Neural progenitor cell (in vitro differentiated cells): ENCODE results near the gene MAT2A. TPM values are rescaled to one million over a fixed set of nuclear protein-coding genes. Genes with fewer than 3 reads are reported as not detected.

Experiments
- DNase-seq: peaks from one replicate; pipeline ENCODE4 v3.0.0-alpha.2; 2016; ENCODE audit warnings: low spot score
- H2AFZ ChIP-seq: fragments of 200-600 bp; sonication (generic); replicated peaks from 2 replicates; pipeline ENCODE4 v1.6.1; 2016; ENCODE audit warnings: antibody characterized with exemption
- H3F3A ChIP-seq: fragments of 200-600 bp; sonication (generic); 2 replicates; pipeline ENCODE4 v1.6.1; 2016; ENCODE audit warnings: antibody characterized with exemption, low read depth
- H3K27ac ChIP-seq: fragments of 200-600 bp; sonication (generic); 2 replicates; pipeline ENCODE4 v1.5.1; 2016; ENCODE audit warnings: mild to moderate bottlenecking
- H3K27me3 ChIP-seq: fragments of 200-600 bp; sonication (generic); 2 replicates; pipeline ENCODE4 v1.6.1; 2016; ENCODE audit warnings: mild to moderate bottlenecking, moderate library complexity
- H3K36me3 ChIP-seq: fragments of 200-600 bp; sonication (generic); 2 replicates; pipeline ENCODE4 v1.5.1; 2016
- H3K4me1 ChIP-seq: fragments of 200-600 bp; sonication (generic); 2 replicates; pipeline ENCODE4 v1.6.1; 2016; ENCODE audit warnings: mixed run types
- H3K4me2 ChIP-seq: fragments of 200-600 bp; sonication (generic); 2 replicates; pipeline ENCODE4 v1.6.1; 2016
- H3K4me3 ChIP-seq: fragments of 200-600 bp; sonication (generic); 2 replicates; pipeline ENCODE4 v1.5.1; 2016
- H3K79me2 ChIP-seq: fragments of 200-600 bp; sonication (generic); 2 replicates; pipeline ENCODE4 v1.6.1; 2016; ENCODE audit warnings: low read depth
- H3K9ac ChIP-seq: fragments of 200-600 bp; sonication (generic); 2 replicates; pipeline ENCODE4 v1.6.1; 2016
- H3K9me3 ChIP-seq: fragments of 200-600 bp; sonication (generic); 2 replicates; pipeline ENCODE4 v1.5.1; 2016; ENCODE audit warnings: low read depth
- H4K20me1 ChIP-seq: fragments of 200-600 bp; sonication (generic); 2 replicates; pipeline ENCODE4 v1.6.1; 2016; ENCODE audit warnings: low read depth
- H3K27ac Mint-ChIP-seq: 3 replicates; pipeline ENCODE4 v1.8.0; 2021; ENCODE audit warnings: mixed read lengths
- H3K27me3 Mint-ChIP-seq: 2 replicates; pipeline ENCODE4 v1.8.0; 2022; ENCODE audit warnings: low read depth, mild to moderate bottlenecking, inconsistent platforms, moderate library complexity, mixed read lengths; ENCODE audit not compliant: insufficient read depth
- H3K36me3 Mint-ChIP-seq: 3 replicates; pipeline ENCODE4 v1.8.0; 2021; ENCODE audit warnings: mixed read lengths
- H3K4me1 Mint-ChIP-seq: 3 replicates; pipeline ENCODE4 v1.8.0; 2021; ENCODE audit warnings: mixed read lengths
- H3K4me3 Mint-ChIP-seq: 3 replicates; pipeline ENCODE4 v1.8.0; 2021; ENCODE audit warnings: mild to moderate bottlenecking, moderate library complexity, mixed read lengths
- H3K9me3 Mint-ChIP-seq: 3 replicates; pipeline ENCODE4 v1.8.0; 2020; ENCODE audit warnings: mixed read lengths
- EZH2 ChIP-seq: fragments of 200-600 bp; sonication (generic); IDR thresholded peaks from 2 replicates; pipeline ENCODE4 v1.6.1; 2017; ENCODE audit warnings: antibody characterized with exemption, mild to moderate bottlenecking, moderate library complexity
- EZH2phosphoT487 ChIP-seq: fragments of 200-600 bp; sonication (generic); IDR thresholded peaks from 2 replicates; pipeline ENCODE4 v1.6.1; 2017; ENCODE audit warnings: antibody characterized with exemption
- total RNA-seq: library from RNA; depleted of rRNA; stranded (reverse); fragments of >200 nt; gene quantifications from 2 replicates; pipeline ENCODE4 v1.2.3, GENCODE V29; 2015; ENCODE audit warnings: low replicate concordance
- TF ChIP-seq, protein P1 (sequence below): fragments of 200-600 bp; sonication (generic); IDR thresholded peaks from 2 replicates; pipeline ENCODE4 v1.5.1; 2017; ENCODE audit warnings: antibody characterized with exemption, mild to moderate bottlenecking

MAT2A gene
- total RNA-seq, 1 donor from 2014 or later = 221 TPM

GRCh38 chr2:85578243-85579180 lies 39.5 kb downstream of the MAT2A start:
- H3K79me2 ChIP-seq = no peaks in the 10 kb centered on the region
- no peaks in the 10 kb centered on the region for H3K9me3 ChIP-seq
- no peak overlapping the region for H3K4me3 ChIP-seq
- H3K9me3 Mint-ChIP-seq = no peaks in the 10 kb centered on the region
- TF ChIP-seq EZH2phosphoT487 (no peak), EZH2 (no peak)
- TF ChIP-seq, protein P1, sequence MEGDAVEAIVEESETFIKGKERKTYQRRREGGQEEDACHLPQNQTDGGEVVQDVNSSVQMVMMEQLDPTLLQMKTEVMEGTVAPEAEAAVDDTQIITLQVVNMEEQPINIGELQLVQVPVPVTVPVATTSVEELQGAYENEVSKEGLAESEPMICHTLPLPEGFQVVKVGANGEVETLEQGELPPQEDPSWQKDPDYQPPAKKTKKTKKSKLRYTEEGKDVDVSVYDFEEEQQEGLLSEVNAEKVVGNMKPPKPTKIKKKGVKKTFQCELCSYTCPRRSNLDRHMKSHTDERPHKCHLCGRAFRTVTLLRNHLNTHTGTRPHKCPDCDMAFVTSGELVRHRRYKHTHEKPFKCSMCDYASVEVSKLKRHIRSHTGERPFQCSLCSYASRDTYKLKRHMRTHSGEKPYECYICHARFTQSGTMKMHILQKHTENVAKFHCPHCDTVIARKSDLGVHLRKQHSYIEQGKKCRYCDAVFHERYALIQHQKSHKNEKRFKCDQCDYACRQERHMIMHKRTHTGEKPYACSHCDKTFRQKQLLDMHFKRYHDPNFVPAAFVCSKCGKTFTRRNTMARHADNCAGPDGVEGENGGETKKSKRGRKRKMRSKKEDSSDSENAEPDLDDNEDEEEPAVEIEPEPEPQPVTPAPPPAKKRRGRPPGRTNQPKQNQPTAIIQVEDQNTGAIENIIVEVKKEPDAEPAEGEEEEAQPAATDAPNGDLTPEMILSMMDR = no peak
- peaks cover 25% of the 10 kb centered on the region for H3K4me1 ChIP-seq
- H3K9ac ChIP-seq = no peak overlapping the region
- H3K4me2 ChIP-seq = peak overlapping the region; percentile 50
- H3K36me3 ChIP-seq = no peaks in the 10 kb centered on the region
- H3F3A ChIP-seq = peaks cover 1% of the 10 kb centered on the region
- peak overlapping the region; percentile 76 for H2AFZ ChIP-seq
- H3K27ac ChIP-seq = no peak overlapping the region
- H3K27me3 ChIP-seq = peaks cover 98% of the 10 kb centered on the region
- peaks cover 44% of the 10 kb centered on the region for H3K4me1 Mint-ChIP-seq
- peak overlapping the region; percentile 96 for H3K27ac Mint-ChIP-seq
- peaks cover 2% of the 10 kb centered on the region for H3K36me3 Mint-ChIP-seq
- peaks cover 9% of the 10 kb centered on the region for H3K27me3 Mint-ChIP-seq
- H4K20me1 ChIP-seq = no peaks in the 10 kb centered on the region
- no peak for DNase-seq
- peak overlapping the region; percentile 75 for H3K4me3 Mint-ChIP-seq

GRCh38 chr2:85579266-85579935 lies 40.4 kb downstream of the MAT2A start:
- Histone ChIP-seq H2AFZ (no peak overlapping the region), H3K9me3 (no peaks in the 10 kb centered on the region), H3K4me2 (no peak overlapping the region), H3F3A (no peaks in the 10 kb centered on the region), H3K9ac (no peak overlapping the region), H3K79me2 (no peaks in the 10 kb centered on the region), H3K36me3 (no peaks in the 10 kb centered on the region), H3K4me3 (no peak overlapping the region), H3K4me1 (peaks cover 25% of the 10 kb centered on the region), H3K27me3 (peaks cover 98% of the 10 kb centered on the region), H3K27ac (no peak overlapping the region), H4K20me1 (no peaks in the 10 kb centered on the region)
- no peak for DNase-seq
- Mint-ChIP-seq H3K4me1 (peaks cover 44% of the 10 kb centered on the region), H3K27me3 (peaks cover 9% of the 10 kb centered on the region), H3K27ac (peak overlapping the region; percentile 96), H3K36me3 (peaks cover 2% of the 10 kb centered on the region), H3K4me3 (peak overlapping the region; percentile 75), H3K9me3 (no peaks in the 10 kb centered on the region)
- TF ChIP-seq EZH2phosphoT487 = no peak
- TF ChIP-seq, protein P1 = no peak
- TF ChIP-seq EZH2 = no peak

DNA sequence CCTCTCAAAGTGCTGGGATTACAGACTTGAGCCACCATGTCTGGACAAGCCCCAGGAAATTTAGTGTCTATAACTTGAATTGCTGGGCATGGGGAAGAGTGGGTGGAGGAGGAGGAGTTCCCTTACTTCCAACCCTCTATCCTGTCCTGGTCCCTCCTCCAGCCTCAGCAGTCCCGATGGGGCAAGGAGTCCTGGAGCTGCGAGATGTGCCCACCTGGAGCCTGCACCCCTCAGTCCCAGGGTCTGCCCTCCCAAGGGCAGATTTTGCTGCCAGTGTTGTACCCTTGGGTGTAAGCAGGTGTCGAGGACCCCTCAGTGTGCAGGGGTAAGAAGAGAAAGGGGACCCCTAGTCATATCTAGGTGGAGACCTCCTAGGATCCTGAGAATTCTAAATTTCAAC lies 41.2 kb downstream of the MAT2A start:
- peaks cover 9% of the 10 kb centered on the region for H3K27me3 Mint-ChIP-seq
- TF ChIP-seq, protein P1 = no peak
- TF ChIP-seq EZH2 (no peak), EZH2phosphoT487 (no peak)
- Histone ChIP-seq H3K79me2 (no peaks in the 10 kb centered on the region), H4K20me1 (no peaks in the 10 kb centered on the region), H3K9me3 (no peaks in the 10 kb centered on the region), H2AFZ (no peak overlapping the region), H3F3A (no peaks in the 10 kb centered on the region), H3K27me3 (peaks cover 98% of the 10 kb centered on the region), H3K9ac (no peak overlapping the region), H3K4me1 (peaks cover 25% of the 10 kb centered on the region), H3K27ac (no peak overlapping the region), H3K36me3 (no peaks in the 10 kb centered on the region), H3K4me2 (no peak overlapping the region), H3K4me3 (no peak overlapping the region)
- H3K36me3 Mint-ChIP-seq = peaks cover 2% of the 10 kb centered on the region
- no peak overlapping the region for H3K4me3 Mint-ChIP-seq
- DNase-seq = no peak
- H3K4me1 Mint-ChIP-seq = peaks cover 48% of the 10 kb centered on the region
- H3K9me3 Mint-ChIP-seq = no peaks in the 10 kb centered on the region
- H3K27ac Mint-ChIP-seq = peak overlapping the region; percentile 96
